ENCODE measurements around the gene CAPN7. TPM values are rescaled to one million over a fixed set of nuclear protein-coding genes. Genes with fewer than 3 reads are reported as not detected.

The CAPN7 gene
- total RNA-seq, 1 experiment from 2014 or later, result 12.0 TPM

GRCh38 chr3:15284121-15284889, 78.3 kb downstream of the CAPN7 start:
- DNase-seq (ENCODE audit: low read depth), result no peak
- in situ Hi-C loops (cut with HindIII; ENCODE audit: low pct_unique_long_range_greater_than_20kb, low sequenced_read_pairs), result no loop called here

DNA sequence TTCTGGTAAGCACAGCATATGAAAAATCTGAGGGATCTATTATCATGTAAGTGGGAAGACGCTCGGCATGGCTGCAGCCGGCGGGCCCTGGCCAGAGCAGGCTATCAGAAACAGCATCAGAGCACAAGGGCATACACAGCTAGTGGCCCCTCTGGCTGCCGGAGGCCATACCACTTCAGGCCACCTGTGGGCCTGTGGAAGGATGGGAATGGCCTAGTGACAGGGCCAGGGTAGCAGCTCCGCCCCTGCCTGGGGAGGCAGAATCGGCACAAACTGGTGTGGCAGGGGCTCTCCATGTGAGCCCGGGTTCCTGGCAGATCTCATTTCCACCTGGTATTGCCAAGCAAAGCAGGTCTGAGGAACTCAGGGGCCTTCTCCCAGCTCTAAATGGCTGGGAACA, 80.0 kb downstream of the CAPN7 start:
- in situ Hi-C loops (cut with HindIII; ENCODE audit: low pct_unique_long_range_greater_than_20kb, low sequenced_read_pairs), result no loop called here
- no peak for DNase-seq (ENCODE audit: low read depth)

GRCh38 chr3:15287565-15288330, 81.7 kb downstream of the CAPN7 start:
- in situ Hi-C loops (cut with HindIII; ENCODE audit: low pct_unique_long_range_greater_than_20kb, low sequenced_read_pairs), result no loop called here
- no peak for DNase-seq (ENCODE audit: low read depth)

DNA sequence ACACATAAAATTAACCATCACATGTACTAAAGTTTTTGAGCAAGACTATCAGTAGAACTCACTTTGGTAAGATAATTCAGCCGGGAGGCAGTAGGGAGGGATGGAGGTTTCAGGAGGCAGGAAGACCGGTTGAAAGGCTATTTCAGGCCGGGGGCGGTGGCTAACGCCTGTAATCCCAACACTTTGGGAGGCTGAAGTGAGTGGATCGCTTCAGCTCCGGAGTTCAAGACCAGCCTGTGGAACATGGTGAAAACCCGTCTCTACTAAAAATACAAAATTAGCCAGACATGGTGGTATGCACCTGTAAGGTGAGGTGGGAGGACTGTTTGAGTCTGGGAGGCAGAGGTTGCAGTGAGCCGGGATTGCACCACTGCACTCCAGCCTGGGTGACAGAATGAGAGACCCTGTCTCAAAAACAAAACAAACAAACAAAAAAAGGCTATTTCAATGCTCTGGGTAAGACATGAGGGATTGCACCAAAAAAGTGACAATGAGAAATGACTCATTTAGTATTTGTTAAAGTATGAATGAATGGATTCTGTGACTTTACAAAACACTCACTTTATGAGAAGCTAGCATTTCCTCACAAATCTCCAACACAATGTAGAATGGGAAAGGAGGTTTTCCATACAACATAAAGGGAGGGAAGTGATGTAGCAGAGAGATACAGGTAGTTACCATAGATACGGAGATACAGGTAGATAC, 82.4 kb downstream of the CAPN7 start:
- in situ Hi-C loops (cut with HindIII; ENCODE audit: low pct_unique_long_range_greater_than_20kb, low sequenced_read_pairs), result no loop called here
- no peak for DNase-seq (ENCODE audit: low read depth)

GRCh38 chr3:15289661-15290060, 83.6 kb downstream of the CAPN7 start:
- in situ Hi-C loops (cut with HindIII; ENCODE audit: low pct_unique_long_range_greater_than_20kb, low sequenced_read_pairs), result no loop called here
- DNase-seq (ENCODE audit: low read depth), result no peak

GRCh38 chr3:15290736-15291135, 84.7 kb downstream of the CAPN7 start:
- no peak for DNase-seq (ENCODE audit: low read depth)
- in situ Hi-C loops (cut with HindIII; ENCODE audit: low pct_unique_long_range_greater_than_20kb, low sequenced_read_pairs), result no loop called here

- in situ Hi-C loops (cut with HindIII; ENCODE audit: low pct_unique_long_range_greater_than_20kb, low sequenced_read_pairs), result no loop called here
- DNase-seq (ENCODE audit: low read depth), result no peak
Observed at GRCh38 chr3:15291589-15292541, 85.8 kb downstream of the CAPN7 start.

GRCh38 chr3:15292765-15293522, 86.9 kb downstream of the CAPN7 start:
- no peak for DNase-seq (ENCODE audit: low read depth)
- in situ Hi-C loops (cut with HindIII; ENCODE audit: low pct_unique_long_range_greater_than_20kb, low sequenced_read_pairs), result no loop called here

DNA sequence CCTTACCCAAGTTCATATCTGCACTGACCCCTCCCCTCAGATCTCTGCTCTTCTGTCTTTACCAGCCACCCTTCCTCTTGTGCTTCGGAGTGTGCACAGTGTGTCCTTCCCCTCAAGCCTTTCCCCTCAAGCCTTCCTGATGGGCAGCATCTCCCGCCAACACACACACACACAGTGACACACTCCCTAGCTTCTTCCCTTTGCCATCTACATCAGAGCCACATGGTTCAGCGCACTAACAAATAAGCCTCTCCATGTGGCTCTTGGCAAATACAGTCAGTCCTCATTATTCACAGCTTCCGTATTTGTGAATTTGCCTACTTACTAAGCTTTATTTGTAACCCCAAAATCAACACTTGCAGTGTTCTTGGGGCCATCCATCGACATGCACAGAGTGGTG, 88.9 kb downstream of the CAPN7 start:
- in situ Hi-C loops (cut with HindIII; ENCODE audit: low pct_unique_long_range_greater_than_20kb, low sequenced_read_pairs), result no loop called here
- DNase-seq (ENCODE audit: low read depth), result no peak

DNA sequence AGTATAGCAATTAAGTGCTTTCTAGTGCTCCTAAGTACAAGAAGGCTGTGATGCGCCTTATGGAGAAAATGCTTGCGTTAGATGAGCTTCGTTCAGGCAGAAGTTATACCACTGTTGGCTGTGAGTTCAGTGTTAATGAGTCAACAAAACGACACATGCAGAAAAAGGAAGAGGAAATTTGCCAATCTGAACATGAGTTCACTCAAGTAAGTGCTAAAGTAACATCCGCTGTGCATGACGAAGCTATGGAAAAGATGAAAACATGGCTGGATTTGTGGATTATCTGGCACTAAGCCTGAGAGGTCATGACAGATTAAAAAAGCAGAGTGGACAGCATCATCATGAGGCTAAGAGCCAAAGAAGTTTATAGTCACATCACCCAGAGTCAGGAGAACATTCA, 89.5 kb downstream of the CAPN7 start:
- in situ Hi-C loops (cut with HindIII; ENCODE audit: low pct_unique_long_range_greater_than_20kb, low sequenced_read_pairs), result no loop called here

DNA sequence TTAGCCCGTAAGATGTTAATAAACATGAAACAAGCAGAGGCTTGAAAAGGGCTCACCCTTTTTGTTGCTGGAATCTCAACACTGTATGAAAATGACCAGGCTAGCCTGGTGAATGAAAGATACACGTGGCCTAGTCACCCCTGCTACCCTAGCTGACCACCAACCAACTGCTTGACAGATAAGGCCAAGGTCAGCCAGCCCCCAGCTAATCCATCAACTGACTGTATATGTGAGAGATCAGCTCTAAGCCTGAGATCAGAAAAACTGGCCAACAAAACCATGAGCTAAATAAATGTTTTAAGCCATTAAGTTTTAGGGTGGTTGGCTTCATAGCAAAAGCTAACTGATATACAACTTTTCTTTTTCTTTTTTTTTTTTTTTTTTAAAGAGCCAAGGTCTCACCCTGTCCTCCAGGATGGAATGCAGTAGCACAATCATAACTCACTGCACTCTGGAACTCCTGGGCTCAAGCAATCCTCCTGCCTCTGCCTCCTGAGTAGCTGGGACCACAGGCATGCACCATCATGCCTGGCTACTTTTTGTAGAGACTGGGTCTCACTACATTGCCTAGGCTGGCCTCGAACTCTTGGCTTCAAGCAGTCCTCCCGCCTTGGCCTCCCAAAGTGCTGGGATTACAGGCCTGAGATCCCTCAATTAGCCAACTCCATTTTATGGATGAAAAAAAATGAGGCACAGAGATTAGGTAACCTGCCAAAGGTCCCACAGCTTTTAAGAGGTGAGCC, 91.7 kb downstream of the CAPN7 start:
- DNase-seq (ENCODE audit: low read depth), result no peak
- in situ Hi-C loops (cut with HindIII; ENCODE audit: low pct_unique_long_range_greater_than_20kb, low sequenced_read_pairs), result no loop called here

More for the DNA sequence above, 89.5 kb downstream of the CAPN7 start:
- DNase-seq (ENCODE audit: low read depth), result no peak

DNA sequence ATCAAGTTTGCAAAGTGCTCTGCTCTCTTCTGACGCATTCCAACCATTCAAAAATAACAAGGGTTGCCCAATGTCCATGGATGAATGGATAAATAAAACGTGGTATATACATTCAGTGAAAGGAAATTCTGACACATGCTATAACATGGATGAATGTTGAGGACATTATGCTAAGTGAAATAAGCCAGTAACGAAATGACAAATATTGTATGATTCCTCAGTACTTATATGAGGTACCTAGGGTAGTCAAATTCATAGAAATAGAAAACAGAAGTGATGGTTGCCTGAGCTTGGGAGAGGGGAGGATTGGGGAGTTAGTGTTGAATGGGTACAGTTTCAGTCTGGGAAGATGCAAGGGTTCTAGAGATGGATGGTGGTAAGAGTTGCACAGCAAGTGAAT, 92.5 kb downstream of the CAPN7 start:
- in situ Hi-C loops (cut with HindIII; ENCODE audit: low pct_unique_long_range_greater_than_20kb, low sequenced_read_pairs), result no loop called here

GRCh38 chr3:15299036-15299435, 93.0 kb downstream of the CAPN7 start:
- in situ Hi-C loops (cut with HindIII; ENCODE audit: low pct_unique_long_range_greater_than_20kb, low sequenced_read_pairs), result no loop called here
- DNase-seq (ENCODE audit: low read depth), result no peak

More for the DNA sequence above, 92.5 kb downstream of the CAPN7 start:
- no peak for DNase-seq (ENCODE audit: low read depth)

DNA sequence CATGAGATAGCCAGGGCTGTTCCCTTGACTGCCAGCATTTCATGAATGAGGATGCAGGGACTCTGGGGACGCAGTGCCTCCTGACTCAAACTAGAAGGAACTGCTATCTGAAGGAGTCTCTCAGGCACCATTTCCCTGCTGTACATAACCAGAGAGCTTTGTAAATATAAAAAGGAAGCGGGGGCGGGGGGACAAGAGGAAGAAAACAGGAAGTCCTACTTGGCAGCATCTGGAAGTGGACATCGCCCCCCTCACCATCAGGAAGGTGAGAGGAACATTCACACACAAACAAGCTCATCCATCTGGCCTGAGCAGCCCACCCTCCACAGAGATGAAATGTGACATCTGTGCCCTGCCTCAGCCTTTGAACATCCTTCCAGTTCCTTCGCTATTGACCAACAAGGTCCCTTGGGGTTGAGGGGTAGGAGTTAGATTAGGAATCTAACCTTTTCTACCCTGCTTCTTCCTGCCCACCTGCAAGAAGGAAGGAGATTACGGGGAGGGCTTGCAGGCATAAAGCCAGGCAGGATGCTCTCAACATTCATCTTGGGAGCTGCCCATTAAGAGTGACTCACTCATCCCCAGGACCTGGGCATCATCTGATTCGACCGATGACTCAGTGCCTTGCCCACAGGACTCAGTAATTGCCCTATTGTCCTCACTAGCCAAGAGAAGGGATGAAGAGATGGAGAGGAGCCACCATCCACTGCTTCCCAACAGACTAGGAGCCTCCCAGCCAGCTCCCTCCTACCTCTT, 94.5 kb downstream of the CAPN7 start:
- DNase-seq (ENCODE audit: low read depth), result peak; percentile 52
- in situ Hi-C loops (cut with HindIII; ENCODE audit: low pct_unique_long_range_greater_than_20kb, low sequenced_read_pairs), result no loop called here

DNA sequence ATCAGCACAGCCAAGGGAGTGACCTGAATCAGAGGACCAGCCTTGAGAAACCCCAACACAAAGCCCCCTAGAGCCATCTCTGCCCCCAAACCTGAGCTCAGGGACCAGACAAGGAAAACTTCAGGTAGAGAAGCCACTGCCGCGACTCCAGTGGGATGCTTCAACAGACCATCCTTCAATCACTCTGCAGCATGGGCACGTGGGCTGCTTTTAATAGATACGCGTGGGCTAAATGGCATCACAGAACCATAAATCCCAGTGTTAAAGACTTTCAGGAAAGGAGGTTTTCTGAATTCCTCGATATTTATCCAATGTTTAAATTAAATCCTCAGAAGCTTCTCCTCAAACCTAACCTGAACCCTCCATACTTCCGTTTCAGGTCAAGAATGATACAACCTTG, 95.7 kb downstream of the CAPN7 start:
- in situ Hi-C loops (cut with HindIII; ENCODE audit: low pct_unique_long_range_greater_than_20kb, low sequenced_read_pairs), result no loop called here
- no peak for DNase-seq (ENCODE audit: low read depth)
